Mesenchymal stem cell (in vitro differentiated cells and primary cell): ENCODE results near the gene MAPKAPK3.
A peak's percentile ranks its signal among the peaks of the same experiment; 100 is the strongest.

Experiments
- DNase-seq: peaks from one replicate; pipeline ENCODE4 v3.0.0-alpha.2; 2013
- H2AFZ ChIP-seq: one replicate; pipeline ENCODE4 v1.6.1; 2013; ENCODE audit warnings: low read depth, mild to moderate bottlenecking, control low read depth, inconsistent platforms, low read length, moderate library complexity
- H2AK5ac ChIP-seq: 2 replicates; pipeline ENCODE4 v1.6.1; 2013; ENCODE audit warnings: low read length, moderate library complexity, mild to moderate bottlenecking, inconsistent platforms; ENCODE audit not compliant: severe bottlenecking
- H2BK120ac ChIP-seq: one replicate; pipeline ENCODE4 v1.6.1; 2013; ENCODE audit warnings: low read depth, mild to moderate bottlenecking, inconsistent platforms, low read length, moderate library complexity
- H2BK12ac ChIP-seq, 2 experiments: one replicate each; pipeline ENCODE4 v1.6.1; 2013; ENCODE audit warnings: inconsistent platforms in 2 of 2, low read length in 2 of 2, mild to moderate bottlenecking in 2 of 2, moderate library complexity in 2 of 2, control low read depth in 1 of 2
- H2BK15ac ChIP-seq: one replicate; pipeline ENCODE4 v1.6.1; 2013; ENCODE audit warnings: mild to moderate bottlenecking, low read depth, inconsistent platforms; ENCODE audit not compliant: poor library complexity, severe bottlenecking
- H2BK5ac ChIP-seq: 2 replicates; pipeline ENCODE4 v1.6.1; 2013; ENCODE audit warnings: low read depth, mild to moderate bottlenecking, low read length, control low read depth, inconsistent platforms; ENCODE audit not compliant: poor library complexity, severe bottlenecking
- H3K14ac ChIP-seq, 2 experiments: one replicate each; pipeline ENCODE4 v1.6.1; 2013; ENCODE audit warnings: inconsistent platforms in 2 of 2, low read length in 2 of 2, control low read depth in 1 of 2, mild to moderate bottlenecking in 1 of 2, moderate library complexity in 1 of 2
- H3K18ac ChIP-seq, 2 experiments: one replicate each; pipeline ENCODE4 v1.6.1; 2013; ENCODE audit warnings: inconsistent platforms in 2 of 2, low read length in 2 of 2, control low read depth in 1 of 2, low read depth in 1 of 2, mild to moderate bottlenecking in 1 of 2
- H3K23ac ChIP-seq, 2 experiments: one replicate each; pipeline ENCODE4 v1.6.1; 2013; ENCODE audit warnings: inconsistent platforms in 2 of 2, low read length in 2 of 2, mild to moderate bottlenecking in 2 of 2, moderate library complexity in 2 of 2, control low read depth in 1 of 2
- H3K27ac ChIP-seq: 2 replicates; pipeline ENCODE4 v1.5.1; 2013; ENCODE audit warnings: mild to moderate bottlenecking, moderate library complexity, low read length, control low read depth, inconsistent platforms; ENCODE audit not compliant: poor library complexity, severe bottlenecking
- H3K27me3 ChIP-seq, 2 experiments: 2 replicates each; pipeline versions ENCODE4 v1.6.1 to v1.7.0; 2013; ENCODE audit warnings: low read length in 2 of 2, mild to moderate bottlenecking in 2 of 2, moderate library complexity in 2 of 2, control low read depth in 1 of 2, inconsistent platforms in 1 of 2; ENCODE audit not compliant: control insufficient read depth in 1 of 2, insufficient read depth in 1 of 2
- H3K36me3 ChIP-seq, 2 experiments: 2 replicates each; pipeline versions ENCODE4 v1.6.1 to v1.7.0; 2013; ENCODE audit warnings: low read length in 2 of 2, control low read depth in 1 of 2, inconsistent platforms in 1 of 2, low read depth in 1 of 2, mild to moderate bottlenecking in 1 of 2; ENCODE audit not compliant: insufficient read depth in 2 of 2, control insufficient read depth in 1 of 2
- H3K4ac ChIP-seq, 2 experiments: one replicate each; pipeline ENCODE4 v1.6.1; 2013; ENCODE audit warnings: inconsistent platforms in 2 of 2, low read length in 2 of 2, mild to moderate bottlenecking in 2 of 2, moderate library complexity in 2 of 2, control low read depth in 1 of 2, low read depth in 1 of 2
- H3K4me1 ChIP-seq: 2 replicates; pipeline ENCODE4 v1.6.1; 2013; ENCODE audit warnings: low read depth, low read length, control low read depth; ENCODE audit not compliant: control insufficient read depth, insufficient read depth
- H3K4me2 ChIP-seq: 2 replicates; pipeline ENCODE4 v1.6.1; 2013; ENCODE audit warnings: low read length, mild to moderate bottlenecking, inconsistent platforms; ENCODE audit not compliant: poor library complexity, severe bottlenecking
- H3K4me3 ChIP-seq, 2 experiments: 2 replicates each; pipeline versions ENCODE4 v1.5.1 to v1.7.0; 2013; ENCODE audit warnings: low read length in 2 of 2, mild to moderate bottlenecking in 2 of 2, control low read depth in 1 of 2, low read depth in 1 of 2; ENCODE audit not compliant: insufficient read depth in 1 of 2
- H3K79me1 ChIP-seq: replicated peaks from 2 replicates; pipeline ENCODE4 v1.6.1; 2013; ENCODE audit warnings: mild to moderate bottlenecking, control low read depth, low read length, inconsistent platforms; ENCODE audit not compliant: poor library complexity, severe bottlenecking
- H3K9ac ChIP-seq: 2 replicates; pipeline ENCODE4 v1.7.0; 2013; ENCODE audit warnings: mild to moderate bottlenecking, low read length, moderate library complexity
- H3K9me3 ChIP-seq: 2 replicates; pipeline ENCODE4 v1.7.0; 2013; ENCODE audit warnings: mild to moderate bottlenecking, low read length; ENCODE audit not compliant: control insufficient read depth
- H4K8ac ChIP-seq: one replicate; pipeline ENCODE4 v1.6.1; 2013; ENCODE audit warnings: inconsistent platforms, mild to moderate bottlenecking, low read length, moderate library complexity
- H4K91ac ChIP-seq: one replicate; pipeline ENCODE4 v1.6.1; 2013; ENCODE audit warnings: mild to moderate bottlenecking, low read length, inconsistent platforms
- WGBS: methylation state at CpG from one replicate; pipeline ENCODE4 v1.1.7; 2013; ENCODE audit warnings: mixed read lengths; 5-methylcytosine and 5-hydroxymethylcytosine counted together

The MAPKAPK3 gene

GRCh38 chr3:50616003-50616769 lies 765 bp upstream of the MAPKAPK3 start:
- H2AK5ac ChIP-seq, result no peak overlapping the region
- no peak overlapping the region for H4K91ac ChIP-seq
- H2BK5ac ChIP-seq, result no peak overlapping the region
- peak overlapping the region; percentile 60 for H2AFZ ChIP-seq
- H4K8ac ChIP-seq, result no peak overlapping the region
- no peak overlapping the region for H3K23ac ChIP-seq
- peak overlapping the region; percentile 16 to 25 for H3K18ac ChIP-seq
- H3K27ac ChIP-seq, result peak overlapping the region; percentile 30
- peak overlapping the region; percentile 49 to 84 for H3K4me3 ChIP-seq
- H3K9ac ChIP-seq, result peak overlapping the region; percentile 78
- no peak overlapping the region for H2BK15ac ChIP-seq
- H3K79me1 ChIP-seq, result peaks cover 15% of the 10 kb centered on the region
- no peaks in the 10 kb centered on the region for H3K27me3 ChIP-seq
- H3K4ac ChIP-seq, result peak overlapping the region in 1 of 2 experiments; percentile 5
- H3K14ac ChIP-seq, result no peak overlapping the region
- H3K4me1 ChIP-seq, result peaks cover 25% of the 10 kb centered on the region
- no peaks in the 10 kb centered on the region for H3K9me3 ChIP-seq
- H2BK12ac ChIP-seq, result no peak overlapping the region
- peak overlapping the region; percentile 91 for H3K4me2 ChIP-seq
- 5% methylated on average over 24 of the region's 24 CpGs for WGBS
- no peak overlapping the region for H2BK120ac ChIP-seq
- DNase-seq, result peak; percentile 86
- peaks cover 0 to 11% of the 10 kb centered on the region in 2 experiments for H3K36me3 ChIP-seq

DNA sequence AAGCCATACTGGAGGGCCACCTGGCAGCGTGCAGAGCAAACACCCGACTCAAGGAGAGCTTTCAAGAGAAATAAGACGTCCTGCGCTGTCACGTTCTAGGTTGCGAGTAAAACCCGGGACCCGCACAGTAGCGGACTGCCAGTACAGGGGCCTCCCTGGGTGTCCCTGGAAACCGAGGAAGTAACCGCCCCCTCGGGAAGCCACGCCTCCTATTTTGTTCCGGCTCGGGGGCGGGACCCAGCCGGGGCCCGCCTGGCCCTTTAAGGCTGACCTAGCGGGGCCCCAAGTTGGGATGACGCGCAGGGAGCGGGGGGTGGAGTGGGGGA lies 218 bp upstream of the MAPKAPK3 start:
- WGBS, result 0% methylated on average over 11 of the region's 22 CpGs
- H3K18ac ChIP-seq, result peak overlapping the region; percentile 16 to 25

GRCh38 chr3:50617911-50618481 lies 1.0 kb downstream of the MAPKAPK3 start:
- Histone ChIP-seq H3K18ac (peak overlapping the region in 1 of 2 experiments; percentile 52), H2AK5ac (no peak overlapping the region), H3K36me3 (peaks cover 5 to 20% of the 10 kb centered on the region in 2 experiments), H3K14ac (peak overlapping the region in 1 of 2 experiments; percentile 66), H3K4me1 (peaks cover 20% of the 10 kb centered on the region), H3K9ac (peak overlapping the region; percentile 93), H4K8ac (no peak overlapping the region), H2BK5ac (no peak overlapping the region), H3K79me1 (peaks cover 17% of the 10 kb centered on the region), H2BK12ac (peak overlapping the region in 1 of 2 experiments; percentile 64), H4K91ac (peak overlapping the region; percentile 9), H2BK15ac (peak overlapping the region; percentile 20), H3K4me3 (peak overlapping the region in 1 of 2 experiments; percentile 96), H2AFZ (no peak overlapping the region), H3K27me3 (no peaks in the 10 kb centered on the region), H3K23ac (peak overlapping the region in 1 of 2 experiments; percentile 61), H3K27ac (no peak overlapping the region), H3K9me3 (no peaks in the 10 kb centered on the region), H3K4ac (peak overlapping the region in 1 of 2 experiments; percentile 19), H3K4me2 (peak overlapping the region; percentile 85), H2BK120ac (no peak overlapping the region)
- WGBS, result 84% methylated on average over 5 of the region's 6 CpGs
- DNase-seq, result no peak

More for the DNA sequence above, 218 bp upstream of the MAPKAPK3 start:
- no peak overlapping the region for H2BK120ac ChIP-seq
- H3K27ac ChIP-seq, result peak overlapping the region; percentile 30
- no peaks in the 10 kb centered on the region for H3K9me3 ChIP-seq
- peak overlapping the region; percentile 78 for H3K9ac ChIP-seq
- no peak overlapping the region for H2BK12ac ChIP-seq
- no peak overlapping the region for H2AK5ac ChIP-seq
- no peak overlapping the region for H3K23ac ChIP-seq
- no peak overlapping the region for H2BK15ac ChIP-seq
- H3K27me3 ChIP-seq, result no peaks in the 10 kb centered on the region
- H3K4ac ChIP-seq, result peak overlapping the region in 1 of 2 experiments; percentile 5
- H3K4me2 ChIP-seq, result peak overlapping the region; percentile 91
- H4K91ac ChIP-seq, result no peak overlapping the region
- peaks cover 24% of the 10 kb centered on the region for H3K4me1 ChIP-seq
- H3K79me1 ChIP-seq, result peaks cover 14% of the 10 kb centered on the region
- no peak overlapping the region for H3K14ac ChIP-seq
- no peak overlapping the region for H4K8ac ChIP-seq
- peak; percentile 94 for DNase-seq
- H3K4me3 ChIP-seq, result peak overlapping the region; percentile 49 to 84
- H2BK5ac ChIP-seq, result no peak overlapping the region
- peaks cover 0 to 12% of the 10 kb centered on the region in 2 experiments for H3K36me3 ChIP-seq
- H2AFZ ChIP-seq, result peak overlapping the region; percentile 60

DNA sequence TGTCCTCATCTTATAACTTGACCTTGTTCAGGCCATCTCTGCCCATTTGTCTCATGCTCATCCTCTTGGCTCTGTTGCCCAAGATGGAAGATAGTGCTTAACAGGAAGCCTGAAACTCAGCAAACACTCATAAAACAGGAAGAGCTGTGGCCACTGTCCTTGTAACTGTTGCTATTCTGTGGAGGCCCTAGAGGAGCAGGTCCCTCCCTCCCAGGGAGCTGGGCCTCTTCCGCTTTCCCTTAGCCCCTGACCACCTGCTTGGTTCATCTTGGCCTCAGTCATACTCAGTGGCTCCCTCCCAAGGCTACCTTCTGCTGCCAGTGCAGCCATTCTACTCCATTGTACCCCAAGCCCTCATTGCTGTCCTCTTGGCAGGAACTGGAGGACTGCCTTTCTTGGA lies 3.5 kb downstream of the MAPKAPK3 start:
- peaks cover 30% of the 10 kb centered on the region for H3K4me1 ChIP-seq
- 100% methylated on average over 1 of the region's 1 CpG for WGBS
- no peak overlapping the region for H2AK5ac ChIP-seq

More for the DNA sequence above, 3.5 kb downstream of the MAPKAPK3 start:
- H3K27me3 ChIP-seq, result no peaks in the 10 kb centered on the region
- no peak overlapping the region for H3K4ac ChIP-seq
- no peak overlapping the region for H2BK15ac ChIP-seq
- peaks cover 30% of the 10 kb centered on the region for H3K79me1 ChIP-seq
- no peak overlapping the region for H2AFZ ChIP-seq
- no peak overlapping the region for H3K27ac ChIP-seq
- H3K9ac ChIP-seq, result no peak overlapping the region
- H3K14ac ChIP-seq, result no peak overlapping the region
- H3K36me3 ChIP-seq, result peaks cover 12 to 30% of the 10 kb centered on the region in 2 experiments
- H3K4me3 ChIP-seq, result peak overlapping the region in 1 of 2 experiments; percentile 11
- no peak overlapping the region for H3K23ac ChIP-seq
- H4K91ac ChIP-seq, result no peak overlapping the region
- H2BK12ac ChIP-seq, result no peak overlapping the region
- peak overlapping the region; percentile 48 for H4K8ac ChIP-seq
- H2BK5ac ChIP-seq, result no peak overlapping the region
- peak overlapping the region in 1 of 2 experiments; percentile 9 for H3K18ac ChIP-seq
- no peak overlapping the region for H3K4me2 ChIP-seq
- no peak for DNase-seq
- no peaks in the 10 kb centered on the region for H3K9me3 ChIP-seq
- H2BK120ac ChIP-seq, result no peak overlapping the region
